Transverse colon (tissue), 4 donors: Measurements from ENCODE around the gene THSD4. TPM values are rescaled to one million over a fixed set of nuclear protein-coding genes. Genes with fewer than 3 reads are reported as not detected.

Experiments used
- DNase-seq: peaks from one replicate; pipeline ENCODE4 v3.0.0-alpha.2; 2019
- H3K27ac ChIP-seq, 4 donors: fragments of 200-600 bp; sonication (generic); 2 replicates each; pipeline ENCODE4 v1.5.1; 2016 to 2018; ENCODE audit warnings: inconsistent platforms in 4 of 4
- H3K27me3 ChIP-seq: fragments of 200-600 bp; sonication (generic); 2 replicates; pipeline ENCODE4 v1.5.1; 2017; ENCODE audit warnings: inconsistent platforms
- H3K36me3 ChIP-seq, 4 donors: fragments of 200-600 bp; sonication (generic); 2 replicates each; pipeline ENCODE4 v1.5.1; 2017 to 2019; ENCODE audit warnings: inconsistent platforms in 4 of 4
- H3K4me1 ChIP-seq, 4 donors: fragments of 200-600 bp; sonication (generic); 2 replicates each; pipeline ENCODE4 v1.5.1; 2017 to 2020; ENCODE audit warnings: inconsistent platforms in 4 of 4
- H3K4me3 ChIP-seq, 4 donors: fragments of 200-600 bp; sonication (generic); 1 replicate in 1 of 4; 2 replicates in 3 of 4; pipeline versions ENCODE4 v1.5.1 to v1.6.1; 2017 to 2019; ENCODE audit warnings: inconsistent platforms in 4 of 4
- H3K9me3 ChIP-seq, 2 donors: fragments of 200-600 bp; sonication (generic); 2 replicates each; pipeline ENCODE4 v1.5.1; 2017 to 2019; ENCODE audit warnings: inconsistent platforms in 2 of 2
- EP300 ChIP-seq: sonication (generic); formaldehyde crosslinking; IDR thresholded peaks from one replicate; pipeline ENCODE4 v1.6.1; 2017; ENCODE audit warnings: antibody characterized with exemption, low read depth
- POLR2A ChIP-seq: fragments of 450-650 bp; IDR thresholded peaks from one replicate; pipeline ENCODE4 v1.6.1; 2016; ENCODE audit warnings: antibody characterized with exemption, mild to moderate bottlenecking, moderate library complexity
- POLR2AphosphoS5 ChIP-seq, 3 donors: sonication (generic); formaldehyde crosslinking; IDR thresholded peaks; one replicate each; pipeline ENCODE4 v1.6.1; 2016; ENCODE audit warnings: antibody characterized with exemption in 3 of 3
- WGBS, 2 donors: methylation state at CpG; one replicate each; pipeline ENCODE4 v1.1.5; 2018; ENCODE audit warnings: low coverage in 1 of 2; 5-methylcytosine and 5-hydroxymethylcytosine counted together
- in situ Hi-C, 4 donors: fragments of 200-750 bp; cut with MboI; loops; one replicate each; pipeline versions ENCODE4 v1.15.0 to v1.15.1; 2017; ENCODE audit warnings: low sequenced_read_pairs in 3 of 4, low pct_ligation_motif_present in 1 of 4, low pct_unique_long_range_greater_than_20kb in 1 of 4
- intact Hi-C: fragments of 100-400 bp; cut with DNase I; formaldehyde crosslinking; loops from one replicate; pipeline ENCODE4 v1.15.1; 2023; ENCODE audit warnings: low total_unique reads
- total RNA-seq, 4 donors: library from RNA; depleted of rRNA; stranded (reverse); fragments of >200 nt; gene quantifications; one replicate each; pipeline ENCODE4 v1.1.0, GENCODE V29; 2016
- TF ChIP-seq, protein P1 (sequence below), 5 experiments: fragments of 200-600 bp in 3 of 5; fragments of 450-650 bp in 2 of 5; sonication (generic) in 3 of 5; IDR thresholded peaks; 1 replicate in 2 of 5; 2 replicates in 3 of 5; pipeline ENCODE4 v1.5.1; 2016 to 2017; ENCODE audit warnings: antibody characterized with exemption in 5 of 5, inconsistent platforms in 3 of 5, mild to moderate bottlenecking in 2 of 5, moderate library complexity in 1 of 5

Gene THSD4
- total RNA-seq, 4 donors from 2014 or later = 13.3 to 57.2 (median 47.4) TPM

DNA sequence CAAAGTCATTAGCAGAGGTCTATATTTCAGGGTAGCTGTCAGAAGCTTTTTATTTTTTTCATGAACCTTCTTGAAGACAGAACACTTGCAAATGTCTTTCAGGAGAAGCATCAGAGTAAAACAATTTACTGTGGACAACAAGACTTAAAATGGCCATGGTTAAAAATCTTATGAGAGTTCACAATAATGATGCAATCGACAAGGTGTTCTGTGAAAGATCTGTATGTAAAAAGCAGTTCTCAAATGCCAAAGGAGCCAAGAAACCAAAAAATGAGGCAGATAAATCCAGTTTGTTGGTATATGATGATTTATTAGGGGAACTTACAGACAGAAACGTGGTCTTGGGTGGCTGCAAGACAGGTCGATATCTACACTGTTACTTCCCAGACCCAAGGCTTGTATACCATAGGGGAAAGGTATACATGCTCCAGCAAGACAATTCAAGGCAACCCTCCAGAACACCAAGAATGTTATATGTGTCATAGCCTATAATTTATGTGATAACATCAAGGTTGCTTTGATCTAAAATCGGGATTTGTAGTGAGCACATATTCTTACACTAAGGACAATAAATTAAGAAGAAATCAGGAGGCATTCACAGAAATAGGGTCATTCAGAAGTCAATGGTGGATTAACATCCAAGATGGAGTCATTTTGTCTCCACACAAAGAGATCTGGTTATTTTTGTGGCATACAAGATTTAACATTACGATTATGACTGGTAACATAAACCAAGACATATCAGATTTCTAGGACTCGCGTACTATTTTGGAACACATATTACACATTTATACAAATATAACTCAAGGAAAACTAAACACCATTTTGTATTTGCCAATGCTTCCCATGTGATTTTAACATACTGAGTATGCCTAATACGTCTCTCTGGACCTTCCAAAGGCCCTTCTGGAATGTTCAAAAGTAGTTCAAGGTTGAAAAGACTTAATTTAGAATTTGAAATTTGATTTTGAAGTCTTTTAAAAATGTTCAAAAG, 316.4 kb downstream of the THSD4 start:
- in situ Hi-C loops = loop anchor here in 3 of 4 donors (10.0 to 25.0 kb wide), 2 partner anchors 317 to 419 kb away; partner anchors contain the start of gene THSD4 (in 1 of the 3)
- Histone ChIP-seq H3K36me3 (no peaks in the 10 kb centered on the region), H3K4me1 (no peaks in the 10 kb centered on the region), H3K27me3 (no peaks in the 10 kb centered on the region), H3K9me3 (no peaks in the 10 kb centered on the region), H3K4me3 (no peak overlapping the region), H3K27ac (no peak overlapping the region)
- TF ChIP-seq, protein P1, sequence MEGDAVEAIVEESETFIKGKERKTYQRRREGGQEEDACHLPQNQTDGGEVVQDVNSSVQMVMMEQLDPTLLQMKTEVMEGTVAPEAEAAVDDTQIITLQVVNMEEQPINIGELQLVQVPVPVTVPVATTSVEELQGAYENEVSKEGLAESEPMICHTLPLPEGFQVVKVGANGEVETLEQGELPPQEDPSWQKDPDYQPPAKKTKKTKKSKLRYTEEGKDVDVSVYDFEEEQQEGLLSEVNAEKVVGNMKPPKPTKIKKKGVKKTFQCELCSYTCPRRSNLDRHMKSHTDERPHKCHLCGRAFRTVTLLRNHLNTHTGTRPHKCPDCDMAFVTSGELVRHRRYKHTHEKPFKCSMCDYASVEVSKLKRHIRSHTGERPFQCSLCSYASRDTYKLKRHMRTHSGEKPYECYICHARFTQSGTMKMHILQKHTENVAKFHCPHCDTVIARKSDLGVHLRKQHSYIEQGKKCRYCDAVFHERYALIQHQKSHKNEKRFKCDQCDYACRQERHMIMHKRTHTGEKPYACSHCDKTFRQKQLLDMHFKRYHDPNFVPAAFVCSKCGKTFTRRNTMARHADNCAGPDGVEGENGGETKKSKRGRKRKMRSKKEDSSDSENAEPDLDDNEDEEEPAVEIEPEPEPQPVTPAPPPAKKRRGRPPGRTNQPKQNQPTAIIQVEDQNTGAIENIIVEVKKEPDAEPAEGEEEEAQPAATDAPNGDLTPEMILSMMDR (IDR thresholded peaks at IDR 0.05) = no peak
- TF ChIP-seq EP300 = no peak
- TF ChIP-seq POLR2A = no peak
- TF ChIP-seq POLR2AphosphoS5 (IDR thresholded peaks at IDR 0.05) = no peak
- intact Hi-C loops = no loop called here
- WGBS, 2 donors = 82 to 83% methylated on average over 8 of the region's 8 CpGs
- DNase-seq = no peak

DNA sequence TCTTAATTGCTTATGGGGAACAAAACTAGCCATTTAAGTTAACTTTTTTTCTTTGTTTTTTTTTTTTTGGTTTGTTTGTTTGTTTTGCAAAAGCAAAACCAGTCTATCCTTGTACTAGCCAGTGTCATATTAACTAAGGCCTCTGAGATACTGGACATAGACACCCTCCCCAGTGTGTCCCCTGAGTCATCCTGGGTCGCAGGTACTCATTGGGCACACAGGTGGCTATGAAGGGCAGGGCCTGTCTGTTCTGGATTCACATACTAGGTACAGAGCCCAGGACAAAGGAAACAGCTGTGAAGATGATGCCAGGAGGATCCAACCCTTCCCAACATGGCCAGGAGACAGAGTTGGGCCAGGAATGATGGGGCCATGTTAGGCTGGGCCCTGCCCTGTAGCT, 318.1 kb downstream of the THSD4 start:
- Histone ChIP-seq H3K4me3 (no peak overlapping the region), H3K9me3 (no peaks in the 10 kb centered on the region), H3K36me3 (no peaks in the 10 kb centered on the region), H3K4me1 (no peaks in the 10 kb centered on the region), H3K27ac (no peak overlapping the region), H3K27me3 (no peaks in the 10 kb centered on the region)
- no peak for TF ChIP-seq POLR2A
- TF ChIP-seq POLR2AphosphoS5 (IDR thresholded peaks at IDR 0.05) = no peak
- TF ChIP-seq, protein P1 (IDR thresholded peaks at IDR 0.05) = no peak
- no peak for TF ChIP-seq EP300
- WGBS, 2 donors = 87% methylated on average over 1 of the region's 1 CpG; no CpG with 5 or more reads in 1 of the 2 donors
- in situ Hi-C loops = loop anchor here in 3 of 4 donors (10.0 to 25.0 kb wide), 2 partner anchors 319 to 421 kb away; partner anchors contain the start of gene THSD4 (in 1 of the 3)
- DNase-seq = peak; percentile 20
- intact Hi-C loops = no loop called here

DNA sequence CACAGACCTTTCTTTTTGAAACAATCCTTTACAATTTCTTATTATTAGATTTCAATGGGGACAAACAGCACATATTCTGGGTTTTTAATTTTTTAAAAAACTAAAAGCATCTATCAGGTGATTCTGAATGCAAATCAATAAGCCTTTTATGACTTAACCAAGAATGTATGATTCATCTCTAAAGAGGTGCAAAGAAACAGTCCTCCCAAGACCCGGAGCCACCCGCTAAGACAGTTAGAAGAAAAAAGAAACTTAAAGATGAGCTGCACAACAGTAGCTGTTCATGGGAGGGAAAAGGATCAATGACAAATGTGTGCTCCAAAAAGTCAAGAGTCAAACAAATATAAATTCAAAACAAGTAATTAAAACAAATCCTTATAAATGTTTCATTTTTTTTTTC, 319.5 kb downstream of the THSD4 start:
- intact Hi-C loops = no loop called here
- H3K27ac ChIP-seq = no peak overlapping the region
- TF ChIP-seq POLR2A (no peak), EP300 (no peak), POLR2AphosphoS5 (IDR thresholded peaks at IDR 0.05) (no peak)
- TF ChIP-seq, protein P1 (IDR thresholded peaks at IDR 0.05) = no peak
- DNase-seq = no peak
- H3K4me3 ChIP-seq = no peak overlapping the region
- no peaks in the 10 kb centered on the region for H3K27me3 ChIP-seq
- in situ Hi-C loops = loop anchor here in 3 of 4 donors (10.0 to 25.0 kb wide), 2 partner anchors 320 to 422 kb away; partner anchors contain the start of gene THSD4 (in 1 of the 3)
- H3K4me1 ChIP-seq = no peaks in the 10 kb centered on the region
- 78 to 79% methylated on average over 2 of the region's 2 CpGs for WGBS, 2 donors
- H3K9me3 ChIP-seq = no peaks in the 10 kb centered on the region
- no peaks in the 10 kb centered on the region for H3K36me3 ChIP-seq

DNA sequence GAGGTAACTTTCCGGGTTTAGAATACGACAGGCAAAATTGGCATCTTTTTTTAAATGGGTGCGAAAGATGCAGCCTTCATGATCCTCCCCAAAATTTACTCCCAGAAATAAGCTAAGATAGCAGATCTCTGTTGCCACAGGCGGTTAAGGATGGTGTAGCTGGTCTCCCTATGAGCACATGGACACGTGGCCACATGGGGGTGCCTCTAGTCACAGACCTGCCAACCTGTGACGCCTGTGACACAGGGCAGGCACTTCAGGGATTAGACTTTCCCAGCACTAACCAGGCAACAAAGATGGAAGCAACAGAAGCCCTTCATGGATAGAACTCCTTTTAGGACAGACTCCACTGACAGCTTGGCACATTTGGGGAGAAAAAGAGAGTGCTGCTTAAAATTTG, 320.3 kb downstream of the THSD4 start:
- Histone ChIP-seq H3K27me3 (no peaks in the 10 kb centered on the region), H3K9me3 (no peaks in the 10 kb centered on the region), H3K27ac (no peak overlapping the region), H3K4me1 (peaks cover 0 to 5% (median 1%) of the 10 kb centered on the region in 4 donors), H3K4me3 (no peak overlapping the region), H3K36me3 (no peaks in the 10 kb centered on the region)
- no peak for TF ChIP-seq POLR2AphosphoS5 (IDR thresholded peaks at IDR 0.05)
- TF ChIP-seq, protein P1 (IDR thresholded peaks at IDR 0.05) = no peak
- no peak for DNase-seq
- 81 to 93% methylated on average over 3 to 6 of the region's 6 CpGs for WGBS, 2 donors
- in situ Hi-C loops = loop anchor here in 3 of 4 donors (10.0 to 25.0 kb wide), 2 partner anchors 321 to 423 kb away; partner anchors contain the start of gene THSD4 (in 1 of the 3)
- intact Hi-C loops = no loop called here
